ENCODE measurements around the gene KCTD3. TPM values are rescaled to one million over a fixed set of nuclear protein-coding genes. Genes with fewer than 3 reads are reported as not detected.

Gene KCTD3
- total RNA-seq, 8 experiments from 2014 or later = 11.5 to 60.2 (median 52.5) TPM

DNA sequence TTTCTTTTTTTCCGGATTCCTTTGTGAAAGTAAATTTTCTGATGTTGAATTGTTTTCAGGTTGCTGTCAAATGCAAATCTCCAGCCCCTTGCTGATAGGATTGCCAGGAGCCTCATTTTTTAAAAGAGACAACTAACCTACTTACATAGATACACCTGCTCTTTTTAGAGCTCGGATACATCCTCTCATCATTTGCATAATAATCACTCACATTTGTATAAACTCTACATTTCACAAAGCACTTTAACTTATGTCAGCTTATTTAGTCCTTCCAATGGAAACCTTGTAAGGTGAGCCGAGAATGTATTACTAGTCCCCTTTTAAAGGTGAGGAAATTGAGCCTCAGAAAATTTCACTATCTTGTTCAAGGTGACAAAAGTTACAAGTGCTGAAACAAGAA is 84.8 kb downstream of the KCTD3 start:
- WGBS, 10 experiments = 19 to 50% (median 36%) methylated on average over 2 to 3 of the region's 3 CpGs
- H3K4me1 ChIP-seq (replicated peaks in 1 of 2) = peaks cover 13 to 20% of the 10 kb centered on the region in 2 donors
- in situ Hi-C loops (cut with MboI; ENCODE audit: low pct_unique_long_range_greater_than_20kb in 2 of 9, low sequenced_read_pairs in 9 of 9, unreplicated experiment in 9 of 9) = no loop called here
- H3K27ac ChIP-seq = no peak overlapping the region
- no peak for ATAC-seq (replicated peaks in 6 of 8)
- H3K4me3 ChIP-seq = no peak overlapping the region

DNA sequence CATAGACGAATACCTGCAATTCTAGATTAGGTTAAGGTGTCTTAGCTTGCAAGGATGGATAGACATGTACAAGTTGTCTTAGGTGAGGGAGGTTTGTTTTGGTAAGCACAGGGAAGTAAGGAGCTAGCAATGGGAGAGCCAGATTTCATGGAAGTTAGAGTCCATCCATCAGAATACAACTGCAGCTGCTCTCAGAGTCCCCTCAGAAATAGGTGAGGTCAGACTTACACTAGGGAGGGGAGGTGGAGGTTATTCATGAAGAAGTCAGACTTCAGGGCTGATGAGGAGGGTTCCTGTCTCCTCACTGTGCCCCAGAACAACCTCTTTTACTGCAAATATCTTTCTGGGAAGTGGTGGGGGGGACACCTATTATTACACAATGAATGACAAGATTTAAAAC is 85.3 kb downstream of the KCTD3 start:
- Histone ChIP-seq H3K27ac (no peak overlapping the region), H3K4me1 (replicated peaks in 1 of 2) (peaks cover 13 to 20% of the 10 kb centered on the region in 2 donors), H3K4me3 (no peak overlapping the region)
- in situ Hi-C loops (cut with MboI; ENCODE audit: low pct_unique_long_range_greater_than_20kb in 2 of 9, low sequenced_read_pairs in 9 of 9, unreplicated experiment in 9 of 9) = no loop called here
- WGBS, 10 experiments = 40 to 100% (median 79%) methylated on average over 1 of the region's 1 CpG; no CpG with 5 or more reads in 2 of the 10 experiments
- ATAC-seq (replicated peaks in 6 of 8) = no peak

DNA sequence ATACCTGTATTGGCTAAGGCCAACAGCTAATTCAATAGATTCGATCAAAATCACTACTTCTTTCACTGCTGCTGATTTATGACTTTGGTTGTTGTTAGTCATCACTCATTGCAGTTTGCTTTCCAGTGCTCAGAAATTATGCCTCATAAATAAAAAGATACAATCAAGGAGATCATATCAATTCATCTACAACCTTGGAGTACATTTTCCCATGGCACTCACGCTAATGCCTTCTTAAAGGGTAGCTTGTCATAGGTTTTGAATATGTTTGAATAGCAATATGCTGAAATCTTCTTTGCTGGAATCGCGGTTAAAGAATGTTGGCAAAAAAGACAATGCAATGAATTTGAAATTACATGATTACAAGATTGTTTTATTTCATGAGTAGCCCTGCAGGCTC is 89.9 kb downstream of the KCTD3 start:
- H3K27ac ChIP-seq = no peak overlapping the region
- peaks cover 0 to 6% of the 10 kb centered on the region in 2 donors for H3K4me1 ChIP-seq (replicated peaks in 1 of 2)
- ATAC-seq (replicated peaks in 6 of 8) = peak in 1 of 8 experiments; percentile 63
- 0 to 100% (median 82%) methylated on average over 1 to 4 of the region's 4 CpGs for WGBS, 10 experiments
- no peak overlapping the region for H3K4me3 ChIP-seq
- in situ Hi-C loops (cut with MboI; ENCODE audit: low pct_unique_long_range_greater_than_20kb in 2 of 9, low sequenced_read_pairs in 9 of 9, unreplicated experiment in 9 of 9) = no loop called here

DNA sequence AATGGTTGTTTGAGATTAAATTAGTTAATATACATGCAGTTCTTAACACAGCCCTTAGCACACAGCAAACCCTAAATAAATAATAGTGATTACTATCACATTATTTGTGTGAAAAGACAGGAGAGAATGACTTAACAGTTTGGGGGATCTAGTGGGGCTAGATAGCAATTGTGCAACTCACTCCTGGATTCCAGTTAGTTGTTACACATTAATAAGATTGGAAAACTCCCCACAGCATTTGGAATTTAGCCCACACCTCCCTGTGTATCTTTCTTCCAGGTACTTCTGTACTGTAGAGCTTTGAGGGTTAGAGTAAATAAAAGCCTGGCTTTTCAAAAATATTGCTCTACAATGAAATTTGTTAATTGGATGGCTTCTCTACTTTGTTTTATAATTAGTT is 93.2 kb downstream of the KCTD3 start:
- in situ Hi-C loops (cut with MboI; ENCODE audit: low pct_unique_long_range_greater_than_20kb in 2 of 9, low sequenced_read_pairs in 9 of 9, unreplicated experiment in 9 of 9) = no loop called here
- ATAC-seq (replicated peaks in 6 of 8) = no peak
- H3K27ac ChIP-seq = no peak overlapping the region

GRCh38 chr1:215661033-215661432 is 93.9 kb downstream of the KCTD3 start:
- 13 to 100% (median 67%) methylated on average over 1 of the region's 1 CpG; no CpG with 5 or more reads in 3 of the 10 experiments for WGBS, 10 experiments
- Histone ChIP-seq H3K4me1 (replicated peaks in 1 of 2) (no peaks in the 10 kb centered on the region), H3K27ac (no peak overlapping the region), H3K4me3 (no peak overlapping the region)
- no peak for ATAC-seq (replicated peaks in 6 of 8)
- in situ Hi-C loops (cut with MboI; ENCODE audit: low pct_unique_long_range_greater_than_20kb in 2 of 9, low sequenced_read_pairs in 9 of 9, unreplicated experiment in 9 of 9) = no loop called here

More for the DNA sequence above, 93.2 kb downstream of the KCTD3 start:
- Histone ChIP-seq H3K4me1 (replicated peaks in 1 of 2) (no peaks in the 10 kb centered on the region), H3K4me3 (no peak overlapping the region)

GRCh38 chr1:215665215-215665614 is 98.1 kb downstream of the KCTD3 start:
- H3K4me1 ChIP-seq (replicated peaks in 1 of 2) = no peaks in the 10 kb centered on the region
- 0 to 92% (median 55%) methylated on average over 1 to 4 of the region's 4 CpGs; no CpG with 5 or more reads in 3 of the 10 experiments for WGBS, 10 experiments
- H3K4me3 ChIP-seq = no peak overlapping the region
- no peak overlapping the region for H3K27ac ChIP-seq
- ATAC-seq (replicated peaks in 6 of 8) = peak in 4 of 8 experiments; percentile 18 to 71 (median 46)
- in situ Hi-C loops (cut with MboI; ENCODE audit: low pct_unique_long_range_greater_than_20kb in 2 of 9, low sequenced_read_pairs in 9 of 9, unreplicated experiment in 9 of 9) = no loop called here

GRCh38 chr1:215667761-215668160 is 100.7 kb downstream of the KCTD3 start:
- Histone ChIP-seq H3K4me1 (replicated peaks in 1 of 2) (no peaks in the 10 kb centered on the region), H3K4me3 (no peak overlapping the region), H3K27ac (no peak overlapping the region)
- in situ Hi-C loops (cut with MboI; ENCODE audit: low pct_unique_long_range_greater_than_20kb in 2 of 9, low sequenced_read_pairs in 9 of 9, unreplicated experiment in 9 of 9) = no loop called here
- WGBS, 10 experiments = 50 to 100% (median 86%) methylated on average over 1 to 2 of the region's 2 CpGs; no CpG with 5 or more reads in 1 of the 10 experiments
- ATAC-seq (replicated peaks in 6 of 8) = no peak

- 0 to 80% (median 67%) methylated on average over 2 to 4 of the region's 4 CpGs for WGBS, 10 experiments
- in situ Hi-C loops (cut with MboI; ENCODE audit: low pct_unique_long_range_greater_than_20kb in 2 of 9, low sequenced_read_pairs in 9 of 9, unreplicated experiment in 9 of 9) = no loop called here
- H3K4me3 ChIP-seq = no peak overlapping the region
- peak in 1 of 8 experiments; percentile 82 for ATAC-seq (replicated peaks in 6 of 8)
- H3K27ac ChIP-seq = no peak overlapping the region
- no peaks in the 10 kb centered on the region for H3K4me1 ChIP-seq (replicated peaks in 1 of 2)
Observed at GRCh38 chr1:215669806-215670491, 102.8 kb downstream of the KCTD3 start.

Data from motor neuron (in vitro differentiated cells).